Peyer's patch (tissue), 4 donors: Measurements from ENCODE around the gene CHST11.

Experiments used
- POLR2A ChIP-seq, 2 donors: fragments of 450-650 bp; IDR thresholded peaks; one replicate each; pipeline ENCODE4 v1.5.1; 2017; ENCODE audit warnings: antibody characterized with exemption in 2 of 2, mild to moderate bottlenecking in 2 of 2, moderate library complexity in 2 of 2
- TF ChIP-seq, protein P1 (sequence below), 6 experiments: fragments of 450-650 bp in 4 of 6; fragments of 200-600 bp in 2 of 6; sonication (generic) in 1 of 6; IDR thresholded peaks; one replicate each; pipeline ENCODE4 v1.5.1; 2017 to 2019; ENCODE audit warnings: antibody characterized with exemption in 6 of 6, mild to moderate bottlenecking in 3 of 6, moderate library complexity in 1 of 6

DNA sequence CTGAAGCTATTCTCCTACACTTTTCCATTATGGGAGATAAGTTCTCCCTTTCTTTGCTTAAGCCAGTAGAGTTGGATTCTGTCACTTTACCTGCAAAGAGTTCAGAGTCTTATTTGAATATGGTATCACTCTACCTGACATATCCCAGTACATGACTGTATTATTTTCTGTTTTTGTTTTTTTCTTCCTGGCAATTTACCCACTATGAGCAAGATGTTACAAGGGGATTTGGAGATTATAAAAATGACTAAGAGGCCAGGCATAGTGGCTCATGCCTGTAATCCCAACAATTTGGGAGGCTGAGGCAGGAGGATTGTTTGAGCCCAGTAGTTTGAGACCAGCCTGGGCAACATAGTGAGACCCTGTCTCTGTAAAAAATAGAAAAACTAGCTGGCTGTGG is 46.4 kb upstream of the CHST11 start:
- TF ChIP-seq POLR2A (IDR thresholded peaks at IDR 0.05): no peak
- TF ChIP-seq, protein P1, sequence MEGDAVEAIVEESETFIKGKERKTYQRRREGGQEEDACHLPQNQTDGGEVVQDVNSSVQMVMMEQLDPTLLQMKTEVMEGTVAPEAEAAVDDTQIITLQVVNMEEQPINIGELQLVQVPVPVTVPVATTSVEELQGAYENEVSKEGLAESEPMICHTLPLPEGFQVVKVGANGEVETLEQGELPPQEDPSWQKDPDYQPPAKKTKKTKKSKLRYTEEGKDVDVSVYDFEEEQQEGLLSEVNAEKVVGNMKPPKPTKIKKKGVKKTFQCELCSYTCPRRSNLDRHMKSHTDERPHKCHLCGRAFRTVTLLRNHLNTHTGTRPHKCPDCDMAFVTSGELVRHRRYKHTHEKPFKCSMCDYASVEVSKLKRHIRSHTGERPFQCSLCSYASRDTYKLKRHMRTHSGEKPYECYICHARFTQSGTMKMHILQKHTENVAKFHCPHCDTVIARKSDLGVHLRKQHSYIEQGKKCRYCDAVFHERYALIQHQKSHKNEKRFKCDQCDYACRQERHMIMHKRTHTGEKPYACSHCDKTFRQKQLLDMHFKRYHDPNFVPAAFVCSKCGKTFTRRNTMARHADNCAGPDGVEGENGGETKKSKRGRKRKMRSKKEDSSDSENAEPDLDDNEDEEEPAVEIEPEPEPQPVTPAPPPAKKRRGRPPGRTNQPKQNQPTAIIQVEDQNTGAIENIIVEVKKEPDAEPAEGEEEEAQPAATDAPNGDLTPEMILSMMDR (IDR thresholded peaks at IDR 0.05): no peak
